GM21381 (cell line): ENCODE results near the gene AXIN1.

Experiments
- ATAC-seq: cut with Tn5 transposase; IDR thresholded peaks from one replicate; pipeline ENCODE4 v1.9.1; 2021; ENCODE audit warnings: mild to moderate bottlenecking, moderate library complexity; ENCODE audit not compliant: unreplicated experiment

AXIN1 gene

DNA sequence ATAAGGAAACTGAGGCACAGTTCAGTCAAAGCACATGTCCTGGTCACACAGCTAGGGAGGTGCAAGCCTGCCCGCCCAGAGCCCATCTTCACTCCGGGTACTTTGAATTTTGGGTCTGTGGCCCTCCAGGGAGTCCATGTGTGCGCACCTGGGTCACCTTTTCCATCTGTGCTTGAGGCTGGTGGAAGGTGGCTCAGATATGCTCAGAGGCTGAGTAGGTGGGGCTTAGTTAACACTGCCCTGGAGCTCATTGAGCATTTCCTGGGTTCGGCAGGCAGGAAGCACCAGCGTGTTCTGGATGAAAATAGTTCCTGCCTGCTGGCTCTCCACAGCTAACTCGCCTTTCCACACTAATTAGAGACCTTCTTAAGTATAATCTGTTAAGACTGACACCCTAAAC is 98.7 kb downstream of the AXIN1 start:
- no peak for ATAC-seq

DNA sequence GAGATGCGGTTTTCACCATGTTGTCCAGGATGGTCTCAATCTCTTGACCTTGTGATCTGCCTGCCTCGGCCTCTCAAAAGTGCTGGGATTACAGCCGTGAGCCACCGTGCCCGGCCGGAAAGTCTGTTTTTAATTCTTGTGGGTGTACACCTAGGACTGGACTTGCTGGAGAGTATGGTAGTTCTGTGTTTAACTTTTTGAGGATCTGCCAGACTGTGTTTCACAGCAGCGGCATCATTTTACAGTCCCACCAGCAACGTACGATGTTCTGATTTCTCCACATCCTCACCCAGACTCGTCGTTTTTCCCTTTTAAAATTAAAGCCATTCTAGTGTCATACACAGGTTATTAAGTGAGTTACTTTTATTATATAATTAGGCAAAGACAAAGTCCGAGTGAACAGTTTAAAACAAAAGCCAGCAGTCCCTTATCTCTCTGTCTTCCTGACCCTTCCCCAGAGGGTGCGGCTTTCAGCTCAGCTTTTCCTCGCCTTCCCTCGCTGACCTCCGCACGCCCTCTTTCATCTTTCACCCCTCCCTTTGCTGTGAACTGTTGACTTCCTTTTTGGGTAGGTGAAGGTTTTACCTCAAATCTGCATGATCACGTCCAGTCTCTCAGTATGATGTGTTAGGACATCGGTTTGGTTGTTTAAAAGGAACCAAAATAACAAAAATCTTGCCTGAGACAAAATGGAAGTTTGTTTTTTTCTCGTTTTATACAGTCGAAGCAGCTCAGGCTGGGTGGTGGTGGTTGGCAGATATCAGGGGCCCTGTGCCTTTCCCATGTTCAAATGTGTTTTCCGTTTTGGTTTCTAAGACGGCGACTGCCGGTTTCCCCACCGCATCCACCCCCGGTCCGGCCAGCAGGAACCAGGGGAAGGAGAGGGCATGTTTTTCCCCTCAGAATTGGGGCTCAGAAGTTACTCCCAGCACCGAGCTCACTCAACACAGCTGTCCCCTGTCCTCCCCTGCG is 99.9 kb downstream of the AXIN1 start:
- ATAC-seq, result no peak

DNA sequence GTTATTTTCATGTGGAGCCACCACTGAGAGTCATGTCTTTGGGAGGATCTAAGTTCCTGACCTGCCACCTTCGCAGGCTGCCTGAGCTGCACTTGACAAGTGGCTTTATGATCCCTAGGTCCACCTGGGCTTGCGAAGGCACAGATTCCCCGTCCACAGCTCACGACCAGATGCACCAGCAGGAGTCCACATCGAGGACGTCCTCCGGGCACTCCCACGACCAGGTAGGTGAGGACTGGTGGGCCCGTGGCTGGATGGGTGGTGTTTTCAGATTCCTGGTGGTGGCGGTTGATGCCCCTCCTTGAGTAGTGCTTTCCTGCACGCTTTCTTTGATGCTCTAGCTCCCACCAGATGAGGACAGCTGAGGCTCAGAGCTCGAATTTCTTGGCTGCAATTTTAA is 103.1 kb downstream of the AXIN1 start:
- ATAC-seq, result no peak

DNA sequence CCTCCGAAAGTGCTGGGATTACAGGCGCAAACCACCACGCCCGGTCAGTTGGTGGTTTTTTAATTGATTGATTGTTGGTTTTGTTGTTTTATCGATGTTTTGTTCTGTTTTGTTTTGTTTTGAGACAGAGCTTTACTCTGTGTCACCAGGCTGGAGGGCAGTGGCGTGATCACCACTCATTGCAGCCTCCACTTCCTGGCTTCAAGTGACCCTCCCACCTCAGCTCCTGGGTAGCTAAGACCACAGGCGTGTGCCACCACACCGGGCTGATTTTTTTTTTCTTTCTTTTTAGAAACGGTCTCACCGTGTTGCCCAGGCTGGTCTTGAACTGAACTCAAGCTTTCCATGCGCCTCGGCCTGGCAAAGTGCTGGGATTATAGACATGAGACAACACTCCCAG is 105.5 kb downstream of the AXIN1 start:
- no peak for ATAC-seq

DNA sequence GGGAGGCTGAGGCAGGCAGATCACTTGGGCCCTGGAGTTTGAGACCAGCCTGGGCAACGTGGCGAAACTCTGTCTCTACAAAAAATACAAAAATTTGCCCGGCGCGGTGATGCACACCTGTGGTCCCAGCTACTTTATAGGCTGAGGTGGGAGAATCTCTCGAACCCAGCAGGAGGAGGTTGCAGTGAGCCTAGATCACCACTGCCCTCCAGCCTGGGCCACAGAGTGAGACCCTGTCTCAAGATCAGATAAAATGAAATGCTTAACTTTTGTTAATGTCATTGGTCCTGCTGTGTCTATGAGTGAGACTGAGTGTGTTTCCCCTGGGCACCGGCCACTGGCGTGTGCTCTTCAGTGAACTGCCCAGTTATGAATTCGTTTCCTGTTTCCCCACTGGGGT is 107.4 kb downstream of the AXIN1 start:
- ATAC-seq, result no peak

DNA sequence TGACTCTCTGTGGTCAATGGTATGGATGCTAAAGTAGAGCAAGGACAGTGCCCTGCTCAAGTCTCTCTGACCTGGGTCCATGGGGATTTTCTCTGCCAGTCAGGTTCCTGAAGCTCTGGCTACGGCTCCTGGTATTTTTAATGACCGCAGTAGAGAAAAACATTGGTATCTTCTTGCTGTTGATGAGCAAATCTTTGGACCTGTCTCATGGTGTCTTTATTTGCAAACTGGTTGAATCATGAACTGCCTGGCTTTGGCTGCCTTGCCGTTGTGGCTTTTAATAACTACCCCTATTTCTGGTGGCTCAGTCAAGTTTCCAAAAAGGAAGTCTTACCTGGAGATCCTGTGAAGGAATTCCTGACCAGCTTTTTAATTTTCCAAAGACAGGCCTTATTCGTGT is 109.2 kb downstream of the AXIN1 start:
- no peak for ATAC-seq

DNA sequence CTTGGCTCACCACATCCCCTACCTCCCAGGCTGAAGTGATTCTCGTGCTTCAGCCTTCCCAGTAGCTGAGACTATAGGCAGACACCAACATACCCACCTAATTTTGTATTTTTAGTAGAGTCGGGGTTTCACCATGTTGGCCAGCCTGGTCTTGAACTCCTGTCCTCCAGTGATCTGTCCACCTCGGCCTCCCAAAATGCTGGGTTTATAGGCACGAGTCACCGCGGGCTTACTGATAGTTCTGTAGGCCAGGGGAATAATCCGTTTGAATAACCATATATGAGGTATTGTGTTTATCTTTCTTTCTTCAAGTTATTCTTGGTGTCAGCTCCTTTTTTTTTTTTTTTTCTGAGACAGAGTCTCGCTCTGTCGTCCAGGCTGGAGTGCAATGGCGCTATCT is 110.2 kb downstream of the AXIN1 start:
- ATAC-seq, result no peak

DNA sequence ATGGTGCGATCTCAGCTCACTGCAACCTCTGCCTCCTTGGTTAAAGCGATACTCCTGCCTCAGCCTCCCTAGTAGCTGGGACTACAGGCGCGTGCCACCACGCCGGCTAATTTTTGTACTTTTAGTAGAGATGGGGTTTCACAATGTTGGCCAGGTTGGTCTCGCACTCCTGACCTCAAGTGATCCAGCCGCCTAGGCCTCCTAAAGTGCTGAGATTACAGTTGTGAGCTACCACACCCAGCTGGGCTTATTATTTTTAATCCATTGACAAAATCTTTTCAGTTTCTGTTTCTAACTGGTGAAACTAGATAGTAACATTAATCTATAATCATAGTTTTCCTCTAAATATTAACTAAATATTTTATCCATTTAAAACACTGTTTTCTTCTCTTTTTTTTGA is 112.0 kb downstream of the AXIN1 start:
- no peak for ATAC-seq

DNA sequence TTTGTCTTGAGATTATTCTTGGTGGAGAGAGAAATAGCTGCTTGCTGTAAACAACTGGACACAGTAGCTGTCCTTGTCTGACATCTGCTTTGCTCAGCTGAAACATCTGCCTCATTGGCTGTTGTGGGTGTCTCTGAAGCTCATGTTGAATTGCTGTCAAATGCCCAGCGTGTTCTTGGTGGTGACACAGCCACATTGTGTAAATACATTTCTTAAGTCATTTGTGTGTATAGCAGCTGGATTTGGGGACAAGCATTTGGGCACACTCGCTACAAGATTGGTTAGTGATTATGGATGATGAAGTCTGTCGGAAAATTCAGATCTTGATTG is 112.6 kb downstream of the AXIN1 start:
- no peak for ATAC-seq
